Lower lobe of right lung (tissue), 2 donors: ENCODE measurements around the gene THSD4. TPM values are rescaled to one million over a fixed set of nuclear protein-coding genes. Genes with fewer than 3 reads are reported as not detected.

Experiments used
- ATAC-seq, 2 donors: fragments of 200-7000 bp; cut with Tn5 transposase; one replicate each; pipeline ENCODE4 v1.9.1; 2020 to 2022; ENCODE audit warnings: mild to moderate bottlenecking in 2 of 2, moderate library complexity in 2 of 2
- DNase-seq: peaks from one replicate; pipeline ENCODE4 v3.0.0-alpha.2; 2020
- H3K27ac ChIP-seq: fragments of 200-600 bp; one replicate; pipeline ENCODE4 v1.8.0; 2022
- H3K27me3 ChIP-seq: fragments of 200-600 bp; one replicate; pipeline ENCODE4 v1.8.0; 2022; ENCODE audit warnings: low read depth
- H3K36me3 ChIP-seq: fragments of 200-600 bp; one replicate; pipeline ENCODE4 v1.8.0; 2022; ENCODE audit warnings: mild to moderate bottlenecking
- H3K4me1 ChIP-seq: fragments of 200-600 bp; one replicate; pipeline ENCODE4 v1.8.0; 2022
- H3K4me3 ChIP-seq: fragments of 200-600 bp; one replicate; pipeline ENCODE4 v1.8.0; 2022; ENCODE audit warnings: mild to moderate bottlenecking
- H3K9me3 ChIP-seq: fragments of 200-600 bp; one replicate; pipeline ENCODE4 v1.8.0; 2022
- CTCF ChIP-seq: fragments of 200-600 bp; IDR thresholded peaks from one replicate; pipeline ENCODE4 v1.8.0; 2022; ENCODE audit warnings: antibody characterized with exemption, mild to moderate bottlenecking
- intact Hi-C: fragments of 100-400 bp; cut with DNase I; formaldehyde crosslinking; loops from one replicate; pipeline ENCODE4 v1.11.0; 2022
- total RNA-seq: library from RNA; stranded (reverse); fragmentation: NEBNext Ultra II Directional; extraction: Animal tissue kit (Norgen Biotek cat#: 25700); gene quantifications from one replicate; pipeline ENCODE4 v1.2.1, GENCODE V29; 2021
- donor health status: DM: no; HTN: yes; CAD: no; lungs with severe emphysema.

Gene THSD4
- total RNA-seq, 1 donor from 2014 or later, result 18.2 TPM

- no peaks in the 10 kb centered on the region for H3K27me3 ChIP-seq
- no peak for ATAC-seq
- H3K9me3 ChIP-seq, result no peaks in the 10 kb centered on the region
- H3K4me1 ChIP-seq, result no peaks in the 10 kb centered on the region
- no peak for TF ChIP-seq CTCF
- H3K4me3 ChIP-seq, result no peak overlapping the region
- H3K36me3 ChIP-seq, result no peaks in the 10 kb centered on the region
- H3K27ac ChIP-seq, result no peak overlapping the region
- DNase-seq, result no peak
- intact Hi-C loops, result no loop called here
Observed at GRCh38 chr15:71502077-71502432, 386.8 kb downstream of the THSD4 start.

- Histone ChIP-seq H3K4me1 (no peaks in the 10 kb centered on the region), H3K27ac (no peak overlapping the region), H3K36me3 (no peaks in the 10 kb centered on the region), H3K27me3 (no peaks in the 10 kb centered on the region), H3K9me3 (no peaks in the 10 kb centered on the region), H3K4me3 (no peak overlapping the region)
- intact Hi-C loops, result no loop called here
- no peak for TF ChIP-seq CTCF
- DNase-seq (no peak), ATAC-seq (no peak)
Observed at GRCh38 chr15:71505962-71506361, 390.7 kb downstream of the THSD4 start.

- intact Hi-C loops, result no loop called here
- no peak overlapping the region for H3K27ac ChIP-seq
- no peaks in the 10 kb centered on the region for H3K9me3 ChIP-seq
- no peaks in the 10 kb centered on the region for H3K36me3 ChIP-seq
- DNase-seq (no peak), ATAC-seq (no peak)
- no peak for TF ChIP-seq CTCF
- H3K27me3 ChIP-seq, result no peaks in the 10 kb centered on the region
- no peaks in the 10 kb centered on the region for H3K4me1 ChIP-seq
- H3K4me3 ChIP-seq, result no peak overlapping the region
Observed at GRCh38 chr15:71506946-71507345, 391.7 kb downstream of the THSD4 start.

GRCh38 chr15:71508081-71508682, 392.9 kb downstream of the THSD4 start:
- Histone ChIP-seq H3K36me3 (no peaks in the 10 kb centered on the region), H3K27ac (no peak overlapping the region), H3K4me1 (peaks cover 6% of the 10 kb centered on the region), H3K27me3 (no peaks in the 10 kb centered on the region), H3K9me3 (no peaks in the 10 kb centered on the region), H3K4me3 (no peak overlapping the region)
- ATAC-seq (no peak), DNase-seq (no peak)
- no peak for TF ChIP-seq CTCF
- intact Hi-C loops, result no loop called here

GRCh38 chr15:71509139-71509538, 393.9 kb downstream of the THSD4 start:
- no peaks in the 10 kb centered on the region for H3K27me3 ChIP-seq
- no peaks in the 10 kb centered on the region for H3K9me3 ChIP-seq
- H3K4me1 ChIP-seq, result peaks cover 6% of the 10 kb centered on the region
- TF ChIP-seq CTCF, result no peak
- H3K27ac ChIP-seq, result no peak overlapping the region
- H3K36me3 ChIP-seq, result no peaks in the 10 kb centered on the region
- H3K4me3 ChIP-seq, result no peak overlapping the region
- intact Hi-C loops, result no loop called here
- DNase-seq, result no peak
- ATAC-seq, result no peak

GRCh38 chr15:71510763-71511162, 395.5 kb downstream of the THSD4 start:
- H3K27me3 ChIP-seq, result no peaks in the 10 kb centered on the region
- ATAC-seq (no peak), DNase-seq (no peak)
- H3K4me3 ChIP-seq, result no peak overlapping the region
- no peaks in the 10 kb centered on the region for H3K36me3 ChIP-seq
- peaks cover 15% of the 10 kb centered on the region for H3K4me1 ChIP-seq
- intact Hi-C loops, result no loop called here
- TF ChIP-seq CTCF, result no peak
- H3K27ac ChIP-seq, result no peak overlapping the region
- no peaks in the 10 kb centered on the region for H3K9me3 ChIP-seq
